Measurements from ENCODE around the gene PHF14. TPM values are rescaled to one million over a fixed set of nuclear protein-coding genes. Genes with fewer than 3 reads are reported as not detected.

PHF14 gene
- total and polyA plus RNA-seq, 2 donors (not counting 1 experiment from before 2014, with no cell fraction given): 9.6 to 43.7 TPM

DNA sequence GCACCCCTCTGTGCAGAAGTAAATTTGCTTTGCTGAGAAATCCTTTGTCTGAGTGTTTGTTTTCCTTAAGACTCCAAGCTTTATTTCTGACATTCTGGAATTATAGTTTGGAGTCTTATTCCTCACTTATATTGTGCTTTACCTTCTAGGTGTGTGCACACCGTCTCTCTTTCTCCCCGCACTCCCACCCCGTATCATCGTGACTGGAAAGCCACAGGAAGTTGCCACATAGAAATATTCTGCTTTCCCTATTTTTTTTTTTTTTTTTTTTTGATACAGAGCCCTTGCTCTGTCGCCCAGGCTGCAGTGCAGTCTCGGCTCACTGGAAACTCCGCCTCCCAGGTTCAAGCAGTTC lies 109.5 kb downstream of the PHF14 start:
- no peak overlapping the region for H3K4me3 Mint-ChIP-seq
- no peak for DNase-seq
- no peak for ATAC-seq (ENCODE audit: low read depth)
- no peaks in the 10 kb centered on the region for H3K9me3 Mint-ChIP-seq (ENCODE audit: insufficient read depth)
- CTCF ChIA-PET: no interaction called here
- Histone ChIP-seq H3K4me3 (ENCODE audit: control extremely low read depth in 1 of 5, extremely low read depth in 1 of 5, insufficient read depth in 1 of 5, low read depth in 2 of 5, low read length in 4 of 5) (no peak overlapping the region), H4K20me1 (ENCODE audit: control insufficient read depth, insufficient read depth, low read length, poor library complexity, severe bottlenecking) (no peaks in the 10 kb centered on the region), H3K9me3 (ENCODE audit: control extremely low read depth in 1 of 3, control insufficient read depth in 2 of 3, insufficient read depth in 1 of 3, low read length in 2 of 3) (no peaks in the 10 kb centered on the region), H2AFZ (ENCODE audit: insufficient read depth, low read depth, low read length, poor library complexity, severe bottlenecking) (no peak overlapping the region), H3K4me1 (ENCODE audit: control insufficient read depth in 2 of 2, insufficient read depth in 2 of 2, low read length in 2 of 2) (no peaks in the 10 kb centered on the region), H3K4me2 (replicated peaks; ENCODE audit: low read depth, low read length, poor library complexity, severe bottlenecking) (no peak overlapping the region), H3K79me2 (ENCODE audit: control insufficient read depth, insufficient read depth, low read length) (no peaks in the 10 kb centered on the region), H3K36me3 (replicated peaks in 1 of 2; ENCODE audit: control extremely low read depth in 1 of 2, control insufficient read depth in 1 of 2, extremely low read depth in 1 of 2, insufficient read depth in 2 of 2, low read length in 1 of 2) (peaks cover 3% of the 10 kb centered on the region in 2 experiments), H3K9ac (ENCODE audit: low read length) (no peak overlapping the region), H3K27me3 (replicated peaks in 1 of 4; ENCODE audit: control extremely low read depth in 1 of 4, control insufficient read depth in 3 of 4, insufficient read depth in 4 of 4, low read length in 3 of 4) (no peaks in the 10 kb centered on the region), H3K27ac (ENCODE audit: low read length in 2 of 2) (no peak overlapping the region)
- no peaks in the 10 kb centered on the region for H3K27me3 Mint-ChIP-seq
- H3K27ac Mint-ChIP-seq: no peak overlapping the region
- TF ChIP-seq EZH2 (IDR thresholded peaks at IDR 0.05; ENCODE audit: borderline replicate concordance, insufficient read depth, low read depth, low read length, poor library complexity, severe bottlenecking) (no peak), CTCF (IDR thresholded peaks at IDR 0.05) (no peak)
- POLR2A ChIA-PET: no interaction called here
- 67% methylated on average over 3 of the region's 7 CpGs for WGBS (ENCODE audit: insufficient coverage)
- no peaks in the 10 kb centered on the region for H3K4me1 Mint-ChIP-seq
- intact Hi-C loops (cut with micrococcal nuclease): no loop called here

GRCh38 chr7:11104578-11104977 lies 130.9 kb downstream of the PHF14 start:
- WGBS (ENCODE audit: insufficient coverage): no CpG with 5 or more reads among the region's 2 CpGs
- Histone ChIP-seq H4K20me1 (ENCODE audit: control insufficient read depth, insufficient read depth, low read length, poor library complexity, severe bottlenecking) (no peaks in the 10 kb centered on the region), H3K27ac (ENCODE audit: low read length in 2 of 2) (no peak overlapping the region), H3K4me1 (ENCODE audit: control insufficient read depth in 2 of 2, insufficient read depth in 2 of 2, low read length in 2 of 2) (no peaks in the 10 kb centered on the region), H3K79me2 (ENCODE audit: control insufficient read depth, insufficient read depth, low read length) (no peaks in the 10 kb centered on the region), H3K9ac (ENCODE audit: low read length) (no peak overlapping the region), H3K4me2 (replicated peaks; ENCODE audit: low read depth, low read length, poor library complexity, severe bottlenecking) (no peak overlapping the region), H3K9me3 (ENCODE audit: control extremely low read depth in 1 of 3, control insufficient read depth in 2 of 3, insufficient read depth in 1 of 3, low read length in 2 of 3) (no peaks in the 10 kb centered on the region), H3K27me3 (replicated peaks in 1 of 4; ENCODE audit: control extremely low read depth in 1 of 4, control insufficient read depth in 3 of 4, insufficient read depth in 4 of 4, low read length in 3 of 4) (no peaks in the 10 kb centered on the region), H3K36me3 (replicated peaks in 1 of 2; ENCODE audit: control extremely low read depth in 1 of 2, control insufficient read depth in 1 of 2, extremely low read depth in 1 of 2, insufficient read depth in 2 of 2, low read length in 1 of 2) (peaks cover 0 to 1% of the 10 kb centered on the region in 2 experiments), H3K4me3 (ENCODE audit: control extremely low read depth in 1 of 5, extremely low read depth in 1 of 5, insufficient read depth in 1 of 5, low read depth in 2 of 5, low read length in 4 of 5) (no peak overlapping the region), H2AFZ (ENCODE audit: insufficient read depth, low read depth, low read length, poor library complexity, severe bottlenecking) (no peak overlapping the region)
- no peaks in the 10 kb centered on the region for H3K9me3 Mint-ChIP-seq (ENCODE audit: insufficient read depth)
- ATAC-seq (ENCODE audit: low read depth) (no peak), DNase-seq (no peak)
- peaks cover 5% of the 10 kb centered on the region for H3K4me1 Mint-ChIP-seq
- no peak overlapping the region for H3K4me3 Mint-ChIP-seq
- ChIA-PET POLR2A (no interaction called here), CTCF (no interaction called here)
- H3K27me3 Mint-ChIP-seq: no peaks in the 10 kb centered on the region
- TF ChIP-seq EZH2 (IDR thresholded peaks at IDR 0.05; ENCODE audit: borderline replicate concordance, insufficient read depth, low read depth, low read length, poor library complexity, severe bottlenecking) (no peak), CTCF (IDR thresholded peaks at IDR 0.05) (no peak)
- intact Hi-C loops (cut with micrococcal nuclease): no loop called here
- H3K27ac Mint-ChIP-seq: no peak overlapping the region
